DMS53 treated with DMSO at 0.1 percent for 48 hours (cell line): ENCODE results near the gene PARVG.

ENCODE experiments used
- DNase-seq: peaks from one replicate; lab custom pipeline; 2025; ENCODE audit not compliant: unreplicated experiment; lab: John Stamatoyannopoulos, UW

The PARVG gene

GRCh38 chr22:44179989-44180705 is 578 bp upstream of the PARVG start:
- no peak for DNase-seq

- DNase-seq: no peak
These were observed 547 bp downstream of the PARVG start for GRCh38 chr22:44181033-44181911.

- DNase-seq: no peak
These were observed 1.3 kb downstream of the PARVG start for GRCh38 chr22:44181912-44182587.

- DNase-seq: no peak
These were observed 2.0 kb downstream of the PARVG start for GRCh38 chr22:44182588-44183286.

- DNase-seq: no peak
These were observed 2.5 kb downstream of the PARVG start for GRCh38 chr22:44183287-44183588.

- no peak for DNase-seq
These were observed 3.3 kb downstream of the PARVG start for GRCh38 chr22:44184006-44184405.

GRCh38 chr22:44185237-44186120 is 4.8 kb downstream of the PARVG start:
- no peak for DNase-seq

- DNase-seq: no peak
These were observed 5.4 kb downstream of the PARVG start for GRCh38 chr22:44186121-44186510.

- DNase-seq: no peak
These were observed 6.0 kb downstream of the PARVG start for GRCh38 chr22:44186737-44187136.

GRCh38 chr22:44187652-44188230 is 7.0 kb downstream of the PARVG start:
- no peak for DNase-seq

- DNase-seq: no peak
These were observed 7.6 kb downstream of the PARVG start for GRCh38 chr22:44188316-44188715.

- no peak for DNase-seq
These were observed 8.4 kb downstream of the PARVG start for GRCh38 chr22:44188986-44189630.

- DNase-seq: no peak
These were observed 9.8 kb downstream of the PARVG start for GRCh38 chr22:44190381-44190976.

- no peak for DNase-seq
These were observed 10.3 kb downstream of the PARVG start for GRCh38 chr22:44191036-44191454.

- no peak for DNase-seq
These were observed 11.5 kb downstream of the PARVG start for GRCh38 chr22:44192098-44192815.

GRCh38 chr22:44192816-44193534 is 12.2 kb downstream of the PARVG start:
- no peak for DNase-seq

GRCh38 chr22:44193535-44193891 is 12.8 kb downstream of the PARVG start:
- no peak for DNase-seq

- DNase-seq: no peak
These were observed 13.8 kb downstream of the PARVG start for GRCh38 chr22:44194569-44194968.
